ENCODE data around the gene NKX2-8.

- TF ChIP-seq CTCF (IDR thresholded peaks at IDR 0.05), result no peak
- TF ChIP-seq POLR2A (IDR thresholded peaks at IDR 0.05), result no peak
- no peak for TF ChIP-seq EP300 (IDR thresholded peaks at IDR 0.05)
Observed at GRCh38 chr14:36619131-36619530, 36.7 kb upstream of the NKX2-8 start.
